Colon (tissue), 2 donors: ENCODE data around the gene SPCS2.
"Not testable (repeated sequence)": the region's sequence is repeated elsewhere in the genome, so short reads cannot be mapped to it uniquely, and the experiment has no call there.

ENCODE experiments used
- FAIRE-seq: peaks from 2 replicates; lab custom pipeline; 2012; peaks lifted over from hg19 to GRCh38; lab: Jason Lieb, UNC
- donor health status: control.
- donor health status: control.

The SPCS2 gene

GRCh38 chr11:74950374-74950969 is 1.4 kb downstream of the SPCS2 start:
- FAIRE-seq: no peak

- FAIRE-seq: no peak
Measured at GRCh38 chr11:74951226-74951625, 2.2 kb downstream of the SPCS2 start.

- FAIRE-seq: no peak
Measured at GRCh38 chr11:74952752-74953151, 3.7 kb downstream of the SPCS2 start.

GRCh38 chr11:74953451-74953850 is 4.4 kb downstream of the SPCS2 start:
- no peak for FAIRE-seq

- no peak for FAIRE-seq
Measured at GRCh38 chr11:74954199-74954598, 5.1 kb downstream of the SPCS2 start.

- FAIRE-seq: no peak
Measured at GRCh38 chr11:74956397-74957015, 7.4 kb downstream of the SPCS2 start.

- no peak for FAIRE-seq
Measured at GRCh38 chr11:74957937-74958629, 9.0 kb downstream of the SPCS2 start.

- not testable (repeated sequence) for FAIRE-seq
Measured at GRCh38 chr11:74960128-74960527, 11.1 kb downstream of the SPCS2 start.

GRCh38 chr11:74966651-74967050 is 17.6 kb downstream of the SPCS2 start:
- FAIRE-seq: no peak

GRCh38 chr11:74970852-74971395 is 21.9 kb downstream of the SPCS2 start:
- FAIRE-seq: no peak

GRCh38 chr11:74971424-74971823 is 22.4 kb downstream of the SPCS2 start:
- FAIRE-seq: no peak

GRCh38 chr11:74978041-74978440 is 29.0 kb downstream of the SPCS2 start:
- FAIRE-seq: no peak

- FAIRE-seq: no peak
Measured at GRCh38 chr11:74980634-74981033, 31.6 kb downstream of the SPCS2 start.

- FAIRE-seq: no peak
Measured at GRCh38 chr11:74981888-74982287, 32.8 kb downstream of the SPCS2 start.

- FAIRE-seq: no peak
Measured at GRCh38 chr11:74984070-74984469, 35.0 kb downstream of the SPCS2 start.

- no peak for FAIRE-seq
Measured at GRCh38 chr11:74984730-74985129, 35.7 kb downstream of the SPCS2 start.

- no peak for FAIRE-seq
Measured at GRCh38 chr11:74988541-74989259, 39.6 kb downstream of the SPCS2 start, which contains the start of gene NEU3. Gene NEU3 (plus strand): TSS chr11:74988933. CDS start chr11:74989061, 128 bp downstream.

- no peak for FAIRE-seq
Measured at GRCh38 chr11:74989260-74989638, 40.2 kb downstream of the SPCS2 start.

- not testable (repeated sequence) for FAIRE-seq
Measured at GRCh38 chr11:74990150-74990549, 41.1 kb downstream of the SPCS2 start.

GRCh38 chr11:74990941-74991340 is 41.9 kb downstream of the SPCS2 start:
- FAIRE-seq: no peak

GRCh38 chr11:74992852-74993251 is 43.8 kb downstream of the SPCS2 start:
- no peak for FAIRE-seq

GRCh38 chr11:75000975-75001354 is 51.9 kb downstream of the SPCS2 start:
- FAIRE-seq: no peak

GRCh38 chr11:75001686-75002085 is 52.6 kb downstream of the SPCS2 start:
- no peak for FAIRE-seq
